ENCODE results near the gene CSNK1D. TPM values are rescaled to one million over a fixed set of nuclear protein-coding genes. Genes with fewer than 3 reads are reported as not detected.

Gene CSNK1D
- total RNA-seq, 1 donor: 73.5 TPM

- no peak for DNase-seq (ENCODE audit: low read depth in 2 of 3, low spot score in 2 of 3)
Measured at GRCh38 chr17:82296511-82297279, 23.2 kb upstream of the CSNK1D start.

- no peak for DNase-seq (ENCODE audit: low read depth in 2 of 3, low spot score in 2 of 3)
Measured at GRCh38 chr17:82295472-82295814, 21.9 kb upstream of the CSNK1D start.

GRCh38 chr17:82294064-82294773 lies 20.7 kb upstream of the CSNK1D start:
- DNase-seq (ENCODE audit: low read depth in 2 of 3, low spot score in 2 of 3): no peak

- peak; percentile 78 to 99 (median 97) for DNase-seq (ENCODE audit: low read depth in 2 of 3, low spot score in 2 of 3)
Measured at GRCh38 chr17:82292251-82293154, 19.0 kb upstream of the CSNK1D start.

DNA sequence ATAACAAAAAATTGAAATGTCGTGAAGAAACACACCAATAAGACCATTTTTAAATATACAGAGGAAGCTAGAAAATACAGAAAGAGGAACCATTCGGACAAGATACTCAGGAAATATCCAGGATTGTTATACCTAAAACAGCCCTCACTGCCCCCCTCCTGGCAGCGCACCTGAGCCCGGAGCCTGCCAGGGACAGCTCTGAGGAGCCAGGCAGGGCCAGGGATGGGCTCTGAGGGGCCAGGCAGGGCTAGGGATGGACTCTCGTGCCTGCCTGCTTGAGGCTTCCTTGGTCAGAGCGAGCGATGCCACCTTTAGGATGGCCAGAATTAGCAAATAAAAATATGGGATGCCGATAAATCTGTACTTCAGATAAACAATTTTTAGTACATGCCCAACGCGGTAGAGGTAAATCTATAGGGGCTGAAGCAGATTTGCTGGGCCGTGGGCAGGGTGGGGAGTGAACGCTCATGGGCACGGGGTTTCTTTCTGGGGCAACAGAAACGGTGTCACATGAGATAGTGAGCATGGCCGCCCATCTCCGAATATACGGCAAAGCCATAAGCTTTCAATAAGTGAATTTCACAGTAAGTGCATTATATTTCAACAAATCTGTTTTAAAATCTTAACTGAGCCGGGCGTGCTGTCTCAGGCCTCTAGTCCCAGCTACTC lies 18.2 kb upstream of the CSNK1D start:
- DNase-seq (ENCODE audit: low read depth in 2 of 3, low spot score in 2 of 3): no peak

DNA sequence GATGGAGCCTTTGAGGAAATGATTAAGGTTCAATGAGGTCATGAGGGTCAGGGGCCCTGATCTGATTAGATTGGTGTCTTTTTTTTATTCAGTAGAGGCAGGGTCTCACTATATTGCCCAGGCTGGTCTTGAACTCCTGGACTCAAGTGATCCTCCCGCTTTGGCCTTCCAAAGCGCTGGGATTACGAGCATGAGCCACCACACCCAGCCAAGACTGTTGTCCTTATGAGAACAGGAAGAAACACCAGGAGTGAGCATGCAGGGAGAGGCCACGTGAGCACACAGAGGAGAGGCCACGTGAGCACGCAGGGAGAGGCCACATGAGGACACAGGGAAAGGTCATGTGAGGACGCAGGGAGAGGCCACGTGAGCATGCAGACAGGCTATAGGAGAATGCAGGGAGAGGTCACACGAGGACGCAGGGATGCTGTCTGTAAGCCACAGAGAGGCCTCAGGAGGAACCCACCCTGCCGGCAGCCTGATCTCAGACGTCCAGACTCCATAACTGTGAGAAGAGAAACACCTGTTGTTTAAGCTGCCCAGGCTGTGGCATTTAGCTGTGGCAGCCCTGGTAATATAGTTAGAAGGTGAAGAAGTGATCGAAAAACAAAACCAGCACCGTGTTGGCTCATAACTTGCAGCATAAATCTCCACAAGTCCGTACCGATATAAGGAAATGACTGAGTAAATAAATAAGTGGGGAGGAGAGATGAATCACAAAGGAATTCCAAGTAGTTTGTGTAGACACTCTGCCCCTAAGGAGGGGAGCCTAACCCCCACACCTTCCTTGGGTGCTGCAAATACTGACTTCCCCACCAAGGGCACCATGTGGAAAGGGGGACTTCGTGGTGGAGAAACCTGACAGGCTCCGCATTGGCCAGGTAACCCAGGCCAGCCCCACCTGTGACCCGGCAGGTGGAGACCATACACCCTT lies 14.6 kb upstream of the CSNK1D start:
- DNase-seq (ENCODE audit: low read depth in 2 of 3, low spot score in 2 of 3): no peak

- no peak for DNase-seq (ENCODE audit: low read depth in 2 of 3, low spot score in 2 of 3)
Measured at GRCh38 chr17:82287013-82287867, 13.7 kb upstream of the CSNK1D start.

- no peak for DNase-seq (ENCODE audit: low read depth in 2 of 3, low spot score in 2 of 3)
Measured at GRCh38 chr17:82285141-82285540, 11.6 kb upstream of the CSNK1D start.

DNA sequence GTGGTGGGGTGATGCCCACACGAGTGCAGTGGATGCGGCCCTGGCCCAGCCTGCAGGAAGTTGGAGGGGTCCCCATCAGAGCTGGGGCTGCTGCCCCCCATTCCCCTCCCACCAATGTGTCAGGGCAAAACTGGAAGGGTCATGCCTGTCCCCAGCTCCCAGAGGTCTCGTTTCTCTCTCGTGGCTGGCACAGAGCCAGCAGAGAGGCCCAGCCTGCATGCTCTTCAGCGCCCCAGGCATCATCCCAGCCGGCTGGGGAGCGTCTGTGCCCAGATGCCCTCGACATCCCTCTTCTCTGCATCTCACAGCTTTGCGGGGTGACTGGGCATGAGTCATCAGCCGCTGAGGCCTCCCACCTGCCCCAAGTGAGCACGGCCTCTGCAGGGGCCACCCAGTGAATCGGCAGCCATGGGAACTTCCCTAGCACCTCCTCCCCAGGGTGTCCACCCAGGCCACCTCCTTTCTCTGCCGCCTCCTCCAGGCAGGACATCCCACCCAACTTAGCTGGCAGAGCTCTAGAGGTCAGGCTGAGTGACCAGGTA lies 9.8 kb upstream of the CSNK1D start:
- DNase-seq (ENCODE audit: low read depth in 2 of 3, low spot score in 2 of 3): peak in 2 of 3 donors; percentile 77

GRCh38 chr17:82282239-82283207 lies 9.0 kb upstream of the CSNK1D start:
- DNase-seq (ENCODE audit: low read depth in 2 of 3, low spot score in 2 of 3): no peak

DNA sequence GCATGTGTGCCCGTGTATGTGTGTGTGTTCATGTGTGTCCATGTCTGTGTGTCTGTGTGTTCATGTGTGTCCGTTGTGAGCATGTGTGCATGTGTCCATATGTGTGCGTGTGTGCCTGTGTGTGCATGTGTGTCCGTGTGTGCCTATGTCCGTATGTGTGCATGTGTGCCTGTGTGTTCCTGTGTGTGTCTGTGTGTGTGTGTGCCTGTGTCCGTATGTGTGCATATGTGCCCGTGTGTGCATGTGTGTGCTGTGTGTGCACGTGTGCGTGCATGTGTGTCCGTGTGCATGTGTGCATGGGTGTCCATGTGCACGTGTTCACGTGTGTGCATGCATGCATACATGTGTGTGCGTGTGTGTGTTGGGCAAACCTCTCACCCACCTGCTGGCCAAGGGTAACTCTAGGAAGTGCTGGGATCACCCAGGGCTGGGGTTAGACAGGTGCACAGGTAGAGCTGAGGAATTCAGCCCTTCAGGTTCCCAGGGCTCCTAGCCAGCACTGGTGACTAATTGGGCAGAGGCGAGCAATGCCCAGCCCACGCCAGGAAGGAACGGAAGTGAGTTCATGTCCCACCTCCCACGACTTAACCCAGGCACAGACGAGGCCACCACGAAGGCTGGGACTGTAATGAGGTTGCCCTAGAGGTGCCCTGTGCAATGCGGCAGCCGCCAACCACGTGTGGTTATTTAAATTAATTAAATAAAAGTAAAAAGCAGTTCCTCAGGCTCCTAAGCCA lies 8.2 kb upstream of the CSNK1D start:
- DNase-seq (ENCODE audit: low read depth in 2 of 3, low spot score in 2 of 3): no peak

DNA sequence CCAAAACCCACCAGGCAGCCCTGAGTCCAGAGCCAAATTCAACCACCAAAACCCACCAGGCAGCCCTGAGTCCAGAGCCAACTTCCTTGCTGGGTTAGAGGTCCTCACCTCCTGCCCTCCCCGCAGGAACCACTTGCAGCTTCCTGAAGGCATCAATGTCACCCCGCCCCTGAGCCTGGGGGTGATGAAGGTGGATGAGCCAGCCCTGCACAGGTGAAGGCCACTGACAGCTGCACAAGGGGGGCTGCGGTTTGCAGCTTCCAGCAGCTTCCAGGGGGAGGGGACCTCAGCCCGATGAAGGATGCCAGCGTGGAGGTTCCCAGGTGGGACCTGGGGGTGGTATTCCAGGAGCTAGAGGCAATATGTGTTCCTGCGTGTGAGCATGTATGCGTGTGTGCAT lies 7.6 kb upstream of the CSNK1D start:
- DNase-seq (ENCODE audit: low read depth in 2 of 3, low spot score in 2 of 3): no peak

- DNase-seq (ENCODE audit: low read depth in 2 of 3, low spot score in 2 of 3): no peak
Measured at GRCh38 chr17:82280537-82280936, 7.0 kb upstream of the CSNK1D start.

DNA sequence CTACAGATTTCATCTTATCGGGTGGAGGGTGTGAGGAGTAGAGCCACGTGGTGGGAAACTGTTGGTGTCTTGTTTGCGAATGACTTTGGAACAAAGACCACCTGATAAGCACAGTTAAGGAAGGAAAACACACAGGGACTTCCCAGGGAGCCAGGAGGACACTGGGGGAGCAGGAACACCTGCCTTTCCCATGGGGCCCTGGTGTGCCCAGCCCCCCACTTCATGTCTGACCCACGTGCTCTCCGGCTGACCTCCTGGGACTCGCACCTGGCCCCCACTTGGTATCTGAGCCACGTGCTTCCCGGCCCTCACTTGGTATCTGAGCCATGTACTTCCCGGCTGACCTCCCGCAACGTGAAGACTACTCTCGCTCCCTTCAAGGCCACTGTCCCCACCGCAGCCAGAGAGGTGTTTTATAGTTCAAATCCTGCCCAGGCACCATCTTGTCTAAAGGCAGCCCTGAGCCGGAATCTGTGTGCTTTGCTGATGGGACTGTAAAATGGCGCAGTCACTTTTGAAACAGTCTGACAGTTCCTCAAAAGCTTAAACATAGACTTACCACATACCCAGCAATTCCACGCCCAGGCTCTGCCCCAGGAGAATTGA lies 5.4 kb upstream of the CSNK1D start:
- DNase-seq (ENCODE audit: low read depth in 2 of 3, low spot score in 2 of 3): no peak

GRCh38 chr17:82278308-82278707 lies 4.8 kb upstream of the CSNK1D start:
- no peak for DNase-seq (ENCODE audit: low read depth in 2 of 3, low spot score in 2 of 3)

DNA sequence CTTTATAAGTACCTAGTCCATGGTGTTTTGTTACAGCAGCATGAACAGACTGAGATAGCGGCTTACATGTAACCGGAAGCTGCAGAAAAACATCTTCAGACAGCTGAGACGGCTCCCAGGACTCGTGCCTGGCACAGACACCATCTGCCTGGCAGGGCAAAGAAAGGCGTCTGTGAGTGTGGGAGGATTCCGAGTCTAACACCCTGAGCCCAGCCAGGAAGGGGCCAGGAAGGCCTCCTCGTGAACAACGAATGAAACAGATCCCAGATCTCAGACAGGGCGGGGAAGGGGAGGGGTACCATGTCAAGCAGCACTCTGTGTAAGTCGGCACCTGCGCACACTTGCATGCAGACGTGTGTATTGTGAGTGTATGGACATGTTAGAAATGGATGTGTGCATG lies 4.4 kb upstream of the CSNK1D start:
- DNase-seq (ENCODE audit: low read depth in 2 of 3, low spot score in 2 of 3): no peak
